ENCODE results near the gene WWOX. TPM values are rescaled to one million over a fixed set of nuclear protein-coding genes. Genes with fewer than 3 reads are reported as not detected.

The WWOX gene
- total RNA-seq, 2 donors from 2014 or later, result 23.0 to 31.7 TPM

- Mint-ChIP-seq H3K27ac (no peak overlapping the region), H3K4me1 (ENCODE audit: low read depth in 2 of 2) (no peaks in the 10 kb centered on the region), H3K4me3 (no peak overlapping the region), H3K27me3 (no peaks in the 10 kb centered on the region), H3K9me3 (no peaks in the 10 kb centered on the region), H3K36me3 (no peaks in the 10 kb centered on the region)
- ATAC-seq (no peak), DNase-seq (ENCODE audit: low spot score) (no peak)
These were observed 122.4 kb downstream of the WWOX start for GRCh38 chr16:78221892-78222291.

DNA sequence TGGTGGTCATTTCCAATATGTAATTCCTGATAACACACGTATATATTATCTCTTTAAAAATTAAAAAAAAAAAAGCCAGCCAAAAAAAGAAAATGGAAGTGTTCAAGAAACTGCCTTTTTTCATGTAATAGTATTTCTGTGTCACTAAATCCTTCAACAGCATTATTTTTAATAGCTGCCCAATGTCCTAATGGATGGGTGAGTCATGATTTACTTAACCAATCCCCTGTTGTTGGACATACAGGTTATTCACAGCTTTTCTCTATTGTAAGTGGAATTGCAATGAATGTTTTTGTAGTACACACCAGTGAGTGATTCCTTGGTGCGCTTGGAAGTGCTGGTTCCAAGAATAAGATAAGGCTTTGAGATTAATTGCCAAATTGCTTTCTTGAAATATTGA lies 124.9 kb downstream of the WWOX start:
- Mint-ChIP-seq H3K27ac (no peak overlapping the region), H3K9me3 (no peaks in the 10 kb centered on the region), H3K36me3 (no peaks in the 10 kb centered on the region), H3K4me3 (no peak overlapping the region), H3K4me1 (ENCODE audit: low read depth in 2 of 2) (no peaks in the 10 kb centered on the region), H3K27me3 (no peaks in the 10 kb centered on the region)
- DNase-seq (ENCODE audit: low spot score) (no peak), ATAC-seq (no peak)

- H3K27me3 Mint-ChIP-seq, result no peaks in the 10 kb centered on the region
These were observed 126.5 kb downstream of the WWOX start for GRCh38 chr16:78225919-78226318.

GRCh38 chr16:78227855-78228254 lies 128.4 kb downstream of the WWOX start:
- ATAC-seq (no peak), DNase-seq (ENCODE audit: low spot score) (no peak)
- no peaks in the 10 kb centered on the region for H3K36me3 Mint-ChIP-seq
- no peaks in the 10 kb centered on the region for H3K4me1 Mint-ChIP-seq (ENCODE audit: low read depth in 2 of 2)
- H3K4me3 Mint-ChIP-seq, result no peak overlapping the region
- no peaks in the 10 kb centered on the region for H3K27me3 Mint-ChIP-seq
- no peaks in the 10 kb centered on the region for H3K9me3 Mint-ChIP-seq
- no peak overlapping the region for H3K27ac Mint-ChIP-seq

More at GRCh38 chr16:78225919-78226318, 126.5 kb downstream of the WWOX start:
- ATAC-seq (no peak), DNase-seq (ENCODE audit: low spot score) (no peak)
- no peak overlapping the region for H3K27ac Mint-ChIP-seq
- H3K9me3 Mint-ChIP-seq, result no peaks in the 10 kb centered on the region
- no peak overlapping the region for H3K4me3 Mint-ChIP-seq
- H3K36me3 Mint-ChIP-seq, result no peaks in the 10 kb centered on the region
- H3K4me1 Mint-ChIP-seq (ENCODE audit: low read depth in 2 of 2), result no peaks in the 10 kb centered on the region

GRCh38 chr16:78228704-78229103 lies 129.2 kb downstream of the WWOX start:
- no peaks in the 10 kb centered on the region for H3K9me3 Mint-ChIP-seq
- ATAC-seq, result no peak

DNA sequence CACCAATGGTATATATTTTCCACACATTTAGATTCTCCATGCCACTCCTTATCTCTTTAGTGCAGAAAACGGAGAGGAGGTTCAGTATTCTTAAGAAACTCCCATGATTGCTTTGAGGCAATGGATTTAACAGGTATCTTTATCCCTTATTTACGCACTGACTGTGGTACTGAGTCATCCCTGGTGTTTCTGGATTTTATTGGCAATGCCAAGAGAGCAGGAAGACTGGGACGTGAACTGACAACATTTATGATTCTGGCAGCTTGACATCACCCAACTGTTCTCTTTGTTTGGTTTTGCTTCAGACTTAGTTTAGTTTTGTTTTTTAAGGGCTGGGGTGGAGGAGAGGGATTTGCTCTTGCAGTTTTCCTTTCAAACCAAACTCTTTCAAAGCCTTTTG lies 131.4 kb downstream of the WWOX start:
- H3K27me3 Mint-ChIP-seq, result no peaks in the 10 kb centered on the region
- no peaks in the 10 kb centered on the region for H3K9me3 Mint-ChIP-seq
- H3K27ac Mint-ChIP-seq, result no peak overlapping the region
- ATAC-seq, result no peak
- H3K4me3 Mint-ChIP-seq, result no peak overlapping the region
- no peak for DNase-seq (ENCODE audit: low spot score)
- no peaks in the 10 kb centered on the region for H3K36me3 Mint-ChIP-seq
- H3K4me1 Mint-ChIP-seq (ENCODE audit: low read depth in 2 of 2), result peaks cover 3 to 6% of the 10 kb centered on the region in 2 donors

More at GRCh38 chr16:78228704-78229103, 129.2 kb downstream of the WWOX start:
- H3K27ac Mint-ChIP-seq, result no peak overlapping the region
- DNase-seq (ENCODE audit: low spot score), result no peak
- H3K4me1 Mint-ChIP-seq (ENCODE audit: low read depth in 2 of 2), result no peaks in the 10 kb centered on the region
- H3K36me3 Mint-ChIP-seq, result no peaks in the 10 kb centered on the region
- H3K4me3 Mint-ChIP-seq, result no peak overlapping the region
- H3K27me3 Mint-ChIP-seq, result no peaks in the 10 kb centered on the region

DNA sequence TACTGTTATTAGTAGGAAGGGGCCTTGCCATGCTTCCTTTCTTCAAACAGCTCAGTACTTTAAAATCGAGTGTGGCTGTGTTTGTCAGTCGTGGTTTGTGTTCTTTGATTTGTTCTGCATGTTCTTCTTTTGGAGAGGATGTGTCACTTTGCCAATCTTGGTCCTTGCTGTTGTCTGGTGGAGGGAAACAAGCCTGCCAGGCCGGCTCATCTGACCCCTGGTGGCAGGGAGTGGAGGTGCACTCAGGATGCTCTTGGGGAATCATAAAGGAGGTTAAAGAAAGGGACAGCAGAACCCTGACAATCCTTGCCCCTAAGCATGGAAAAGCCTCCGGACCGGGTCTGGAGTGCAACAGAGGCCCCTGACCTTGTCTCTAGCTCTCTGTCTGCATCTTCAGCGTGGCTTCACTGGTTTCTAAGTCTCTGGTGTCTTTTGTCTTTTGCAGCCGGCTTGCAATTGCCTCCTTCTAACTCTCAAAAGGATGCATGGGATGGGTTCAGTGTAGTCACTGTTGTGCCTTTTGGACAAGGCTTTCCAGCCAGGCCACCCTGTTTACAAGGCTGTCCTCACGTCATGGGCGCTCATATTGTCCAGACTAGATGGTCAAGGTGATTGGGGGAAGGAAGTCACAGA lies 135.8 kb downstream of the WWOX start:
- Mint-ChIP-seq H3K27me3 (no peaks in the 10 kb centered on the region), H3K4me3 (no peak overlapping the region), H3K36me3 (no peaks in the 10 kb centered on the region), H3K27ac (no peak overlapping the region), H3K9me3 (no peaks in the 10 kb centered on the region), H3K4me1 (ENCODE audit: low read depth in 2 of 2) (peaks cover 3 to 6% of the 10 kb centered on the region in 2 donors)
- DNase-seq (ENCODE audit: low spot score) (peak; percentile 80), ATAC-seq (peak; percentile 69 to 78)

DNA sequence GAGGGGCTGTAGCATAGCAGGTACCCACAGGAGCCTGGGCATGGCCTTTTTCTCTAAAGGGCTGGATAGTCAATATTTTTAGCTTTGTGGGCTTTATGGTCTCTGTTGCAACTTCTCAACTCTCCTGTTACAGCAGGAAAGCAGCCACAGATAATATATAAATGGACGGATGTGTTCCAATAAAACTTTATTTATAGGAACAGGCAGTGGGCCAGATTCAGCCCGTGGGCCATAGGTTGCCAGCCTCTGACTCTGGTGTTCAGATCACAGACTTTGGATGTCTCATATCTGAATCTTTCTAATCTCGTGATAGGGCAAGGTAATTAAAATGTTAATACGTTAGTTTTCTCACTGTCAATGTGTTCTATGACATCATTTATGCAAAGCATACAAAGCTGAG lies 136.4 kb downstream of the WWOX start:
- peaks cover 3 to 6% of the 10 kb centered on the region in 2 donors for H3K4me1 Mint-ChIP-seq (ENCODE audit: low read depth in 2 of 2)
- no peak for ATAC-seq

DNA sequence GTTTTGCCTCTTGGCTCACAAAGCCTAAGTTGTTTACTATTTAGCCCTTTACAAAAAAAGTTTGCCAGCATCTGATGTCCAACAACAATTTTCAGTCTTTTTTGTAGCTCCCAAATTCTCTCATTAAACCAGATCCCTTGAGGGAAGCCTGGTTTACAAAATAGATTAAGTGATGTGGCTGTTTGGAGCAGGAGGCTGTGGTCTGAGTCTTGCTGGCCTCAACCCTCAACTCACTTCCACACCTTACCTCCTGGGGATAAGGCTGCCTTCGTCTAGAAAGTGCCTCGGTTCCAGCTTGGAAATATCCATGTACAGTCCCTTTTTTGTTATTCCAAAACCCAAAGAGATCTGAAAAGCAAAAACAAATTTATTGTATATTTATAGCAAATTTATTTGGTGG lies 138.4 kb downstream of the WWOX start:
- Mint-ChIP-seq H3K4me3 (no peak overlapping the region), H3K36me3 (no peaks in the 10 kb centered on the region)
- no peak for DNase-seq (ENCODE audit: low spot score)

More for the DNA sequence above, 136.4 kb downstream of the WWOX start:
- Mint-ChIP-seq H3K9me3 (no peaks in the 10 kb centered on the region), H3K27ac (no peak overlapping the region), H3K36me3 (no peaks in the 10 kb centered on the region), H3K4me3 (no peak overlapping the region), H3K27me3 (no peaks in the 10 kb centered on the region)
- no peak for DNase-seq (ENCODE audit: low spot score)

DNA sequence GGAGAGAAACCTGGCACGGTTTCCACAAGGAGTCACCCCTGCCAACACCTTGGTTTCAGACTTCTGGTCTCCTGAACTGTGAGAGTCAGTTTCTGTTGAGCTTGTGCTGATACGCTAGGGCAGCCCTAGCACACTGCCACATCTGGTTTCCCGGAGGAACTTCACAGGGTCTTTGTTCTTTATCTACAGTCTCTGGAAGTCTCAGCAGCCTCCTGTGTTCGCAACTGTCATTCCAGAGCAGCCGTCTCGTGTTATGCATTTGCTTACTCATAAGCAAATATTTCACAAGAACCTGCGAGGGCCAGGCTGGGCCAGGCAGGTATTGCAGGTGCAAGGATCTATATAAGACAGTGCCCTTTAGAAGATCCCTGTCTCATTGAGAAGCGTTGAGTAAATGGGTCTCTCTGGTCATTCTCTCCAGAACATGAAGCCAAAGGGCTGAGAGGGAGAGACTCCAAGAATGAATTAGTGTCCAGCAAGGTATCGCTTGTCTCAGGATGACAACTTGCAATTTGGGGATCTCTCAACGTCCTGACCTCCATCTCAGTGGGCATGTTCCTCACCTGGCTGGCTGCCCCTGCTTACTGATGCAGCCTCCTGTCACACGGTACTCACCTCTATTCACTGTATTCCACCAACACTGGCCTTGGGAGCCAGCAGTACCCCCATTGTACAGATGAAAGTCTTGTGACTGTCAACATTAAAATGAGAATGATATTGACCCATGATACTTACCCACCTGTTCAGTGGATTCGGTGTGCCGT lies 141.2 kb downstream of the WWOX start:
- ATAC-seq (no peak), DNase-seq (ENCODE audit: low spot score) (no peak)
- Mint-ChIP-seq H3K27me3 (no peaks in the 10 kb centered on the region), H3K9me3 (no peaks in the 10 kb centered on the region), H3K27ac (no peak overlapping the region), H3K4me1 (ENCODE audit: low read depth in 2 of 2) (no peaks in the 10 kb centered on the region), H3K4me3 (no peak overlapping the region), H3K36me3 (no peaks in the 10 kb centered on the region)

More for the DNA sequence above, 138.4 kb downstream of the WWOX start:
- peaks cover 3 to 6% of the 10 kb centered on the region in 2 donors for H3K4me1 Mint-ChIP-seq (ENCODE audit: low read depth in 2 of 2)
- no peaks in the 10 kb centered on the region for H3K27me3 Mint-ChIP-seq
- ATAC-seq, result no peak
- no peaks in the 10 kb centered on the region for H3K9me3 Mint-ChIP-seq
- no peak overlapping the region for H3K27ac Mint-ChIP-seq

DNA sequence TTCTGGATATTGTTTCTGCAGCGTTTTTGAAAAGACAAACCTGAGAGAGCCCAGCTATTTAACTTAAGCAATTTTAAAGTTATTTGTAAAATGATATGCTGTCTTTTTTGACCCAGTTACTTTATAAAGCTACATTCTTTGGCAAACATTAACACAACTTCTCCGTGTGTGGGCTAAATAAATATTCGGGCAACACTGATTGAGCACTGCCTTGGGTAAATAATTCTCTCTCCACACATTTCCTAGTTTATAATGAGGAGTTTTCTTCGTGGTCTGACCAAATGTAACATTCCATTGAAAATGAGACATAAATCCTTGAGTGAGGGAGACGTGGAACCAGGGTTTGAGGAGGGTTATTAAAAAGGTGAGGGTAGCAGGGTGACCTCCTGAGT lies 142.8 kb downstream of the WWOX start:
- DNase-seq (ENCODE audit: low spot score) (no peak), ATAC-seq (no peak)
- no peaks in the 10 kb centered on the region for H3K27me3 Mint-ChIP-seq
- no peaks in the 10 kb centered on the region for H3K9me3 Mint-ChIP-seq
- H3K4me1 Mint-ChIP-seq (ENCODE audit: low read depth in 2 of 2), result no peaks in the 10 kb centered on the region
- no peak overlapping the region for H3K27ac Mint-ChIP-seq
- H3K4me3 Mint-ChIP-seq, result no peak overlapping the region
- H3K36me3 Mint-ChIP-seq, result no peaks in the 10 kb centered on the region

- Mint-ChIP-seq H3K9me3 (no peaks in the 10 kb centered on the region), H3K27me3 (no peaks in the 10 kb centered on the region), H3K27ac (no peak overlapping the region), H3K36me3 (no peaks in the 10 kb centered on the region), H3K4me1 (ENCODE audit: low read depth in 2 of 2) (no peaks in the 10 kb centered on the region), H3K4me3 (no peak overlapping the region)
- no peak for ATAC-seq
- DNase-seq (ENCODE audit: low spot score), result no peak
These were observed 144.9 kb downstream of the WWOX start for GRCh38 chr16:78244131-78244895.

DNA sequence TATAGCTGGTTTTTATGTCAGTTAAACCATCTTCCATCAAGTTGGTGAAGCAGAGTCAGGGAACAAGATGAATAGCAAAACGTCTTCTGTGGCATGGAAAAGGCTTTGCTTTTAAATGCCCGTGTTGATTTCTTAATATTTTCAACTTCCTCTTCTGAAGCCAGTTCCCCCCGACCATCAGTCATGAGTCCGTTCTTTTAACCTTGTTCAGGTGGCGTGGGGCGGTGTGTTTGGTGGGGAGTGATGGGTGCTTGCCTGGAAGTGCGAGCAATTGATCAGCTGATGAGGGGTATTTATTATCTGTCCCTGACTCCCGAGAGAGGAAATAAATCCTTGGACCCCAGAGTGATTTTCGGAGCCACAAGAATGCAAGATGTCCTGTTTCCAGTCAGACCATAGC lies 147.1 kb downstream of the WWOX start:
- ATAC-seq, result no peak

GRCh38 chr16:78249056-78249455 lies 149.6 kb downstream of the WWOX start:
- ATAC-seq, result no peak
- Mint-ChIP-seq H3K27me3 (no peaks in the 10 kb centered on the region), H3K4me3 (no peak overlapping the region), H3K9me3 (no peaks in the 10 kb centered on the region), H3K36me3 (no peaks in the 10 kb centered on the region), H3K27ac (no peak overlapping the region), H3K4me1 (ENCODE audit: low read depth in 2 of 2) (peaks cover 9 to 13% of the 10 kb centered on the region in 2 donors)
- DNase-seq (ENCODE audit: low spot score), result no peak

More for the DNA sequence above, 147.1 kb downstream of the WWOX start:
- Mint-ChIP-seq H3K36me3 (no peaks in the 10 kb centered on the region), H3K4me1 (ENCODE audit: low read depth in 2 of 2) (peaks cover 9 to 13% of the 10 kb centered on the region in 2 donors), H3K27ac (no peak overlapping the region), H3K27me3 (no peaks in the 10 kb centered on the region), H3K9me3 (no peaks in the 10 kb centered on the region), H3K4me3 (no peak overlapping the region)
- DNase-seq (ENCODE audit: low spot score), result no peak
